HG03520 (cell line): ENCODE data around the gene TSC2.
A peak's percentile ranks its signal among the peaks of the same experiment; 100 is the strongest.
"Not testable (repeated sequence)": the region's sequence is repeated elsewhere in the genome, so short reads cannot be mapped to it uniquely, and the experiment has no call there.

Experiments
- ATAC-seq: cut with Tn5 transposase; IDR thresholded peaks from one replicate; pipeline ENCODE4 v1.9.1; 2021; ENCODE audit warnings: mild to moderate bottlenecking, moderate library complexity; ENCODE audit not compliant: unreplicated experiment

The TSC2 gene

GRCh38 chr16:2009791-2010510 lies 37.8 kb upstream of the TSC2 start, which contains the start of gene ZNF598:
ZNF598 (minus strand) TSS chr16:2009821.
- ATAC-seq = peak; percentile 70

- ATAC-seq = not testable (repeated sequence)
Measured at GRCh38 chr16:2011726-2012125, 36.1 kb upstream of the TSC2 start.

DNA sequence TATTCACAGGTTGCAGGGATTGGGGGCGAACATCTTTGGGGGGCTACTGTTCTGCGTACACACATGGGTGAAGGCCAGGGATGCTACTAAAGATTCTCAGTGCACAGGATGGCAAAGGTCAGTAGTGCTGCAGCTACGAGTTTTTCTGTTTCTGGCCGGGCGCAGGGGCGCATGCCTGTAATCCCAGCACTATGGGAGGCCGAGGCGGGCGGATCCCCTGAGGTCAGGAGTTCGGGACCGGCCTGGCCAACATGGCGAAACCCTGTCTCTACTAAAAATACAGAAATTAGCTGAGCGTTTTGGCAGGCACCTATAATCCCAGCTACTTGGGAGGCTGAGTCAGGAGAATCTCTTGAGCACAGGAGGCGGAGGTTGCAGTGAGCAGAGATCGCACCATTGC lies 34.3 kb upstream of the TSC2 start:
- ATAC-seq = no peak

GRCh38 chr16:2015117-2015946 lies 32.5 kb upstream of the TSC2 start:
- no peak for ATAC-seq

- ATAC-seq = no peak
Measured at GRCh38 chr16:2015947-2016208, 31.9 kb upstream of the TSC2 start.

DNA sequence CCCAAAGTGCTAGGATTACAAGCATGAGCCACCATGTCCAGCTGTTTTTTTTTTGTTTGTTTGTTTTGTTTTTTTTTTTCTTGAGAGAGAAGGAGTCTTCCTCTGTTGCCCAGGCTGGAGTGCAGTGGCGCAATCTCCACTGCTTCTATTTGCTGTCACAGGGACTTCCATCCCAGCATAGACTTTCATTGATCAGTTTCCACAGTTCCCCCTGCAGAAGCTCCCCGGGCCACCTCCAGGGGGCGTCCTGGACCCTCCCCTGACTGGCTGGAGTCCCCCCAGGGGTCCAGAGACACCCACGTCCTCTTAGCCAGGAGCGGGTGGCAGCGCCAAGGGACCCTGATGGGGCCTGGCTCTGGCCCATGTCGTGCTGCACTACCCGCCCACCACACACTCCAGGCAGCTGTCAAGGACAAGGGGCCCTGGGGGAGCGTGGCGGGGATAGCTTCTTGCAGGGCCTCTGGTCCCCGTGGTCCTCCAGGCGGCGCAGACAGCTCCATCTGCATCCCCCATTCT lies 31.3 kb upstream of the TSC2 start:
- ATAC-seq = no peak

- no peak for ATAC-seq
Measured at GRCh38 chr16:2019518-2019920, 28.3 kb upstream of the TSC2 start, which contains the start of gene NPW. NPW (plus strand) TSS chr16:2019785.

DNA sequence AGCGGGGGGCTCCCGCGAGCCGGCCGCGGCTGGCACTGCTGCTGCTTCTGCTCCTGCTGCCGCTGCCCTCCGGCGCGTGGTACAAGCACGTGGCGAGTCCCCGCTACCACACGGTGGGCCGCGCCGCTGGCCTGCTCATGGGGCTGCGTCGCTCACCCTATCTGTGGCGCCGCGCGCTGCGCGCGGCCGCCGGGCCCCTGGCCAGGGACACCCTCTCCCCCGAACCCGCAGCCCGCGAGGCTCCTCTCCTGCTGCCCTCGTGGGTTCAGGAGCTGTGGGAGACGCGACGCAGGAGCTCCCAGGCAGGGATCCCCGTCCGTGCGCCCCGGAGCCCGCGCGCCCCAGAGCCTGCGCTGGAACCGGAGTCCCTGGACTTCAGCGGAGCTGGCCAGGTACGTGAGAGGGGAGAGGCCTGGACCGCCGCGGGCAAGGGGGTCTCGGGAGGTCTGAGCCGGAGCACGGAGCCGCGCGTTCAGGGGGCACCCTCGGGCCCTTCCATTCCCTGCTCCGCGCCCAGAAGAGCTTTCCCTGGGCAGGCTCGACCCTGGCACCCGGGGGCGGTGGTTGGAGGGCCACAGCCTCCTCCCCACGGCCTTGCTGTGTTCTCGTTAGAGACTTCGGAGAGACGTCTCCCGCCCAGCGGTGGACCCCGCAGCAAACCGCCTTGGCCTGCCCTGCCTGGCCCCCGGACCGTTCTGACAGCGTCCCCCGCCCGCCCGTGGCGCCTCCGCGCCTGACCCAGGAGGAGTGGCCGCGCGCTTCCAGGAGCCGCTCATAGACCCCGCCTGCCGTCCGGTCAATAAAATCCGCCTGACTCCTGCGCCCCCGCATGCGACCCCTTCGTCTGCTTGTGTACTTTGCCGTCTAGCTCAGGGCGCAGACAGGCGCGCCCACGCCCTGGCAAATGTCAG lies 27.6 kb upstream of the TSC2 start:
- ATAC-seq = no peak

- ATAC-seq = no peak
Measured at GRCh38 chr16:2022723-2023091, 25.1 kb upstream of the TSC2 start.

DNA sequence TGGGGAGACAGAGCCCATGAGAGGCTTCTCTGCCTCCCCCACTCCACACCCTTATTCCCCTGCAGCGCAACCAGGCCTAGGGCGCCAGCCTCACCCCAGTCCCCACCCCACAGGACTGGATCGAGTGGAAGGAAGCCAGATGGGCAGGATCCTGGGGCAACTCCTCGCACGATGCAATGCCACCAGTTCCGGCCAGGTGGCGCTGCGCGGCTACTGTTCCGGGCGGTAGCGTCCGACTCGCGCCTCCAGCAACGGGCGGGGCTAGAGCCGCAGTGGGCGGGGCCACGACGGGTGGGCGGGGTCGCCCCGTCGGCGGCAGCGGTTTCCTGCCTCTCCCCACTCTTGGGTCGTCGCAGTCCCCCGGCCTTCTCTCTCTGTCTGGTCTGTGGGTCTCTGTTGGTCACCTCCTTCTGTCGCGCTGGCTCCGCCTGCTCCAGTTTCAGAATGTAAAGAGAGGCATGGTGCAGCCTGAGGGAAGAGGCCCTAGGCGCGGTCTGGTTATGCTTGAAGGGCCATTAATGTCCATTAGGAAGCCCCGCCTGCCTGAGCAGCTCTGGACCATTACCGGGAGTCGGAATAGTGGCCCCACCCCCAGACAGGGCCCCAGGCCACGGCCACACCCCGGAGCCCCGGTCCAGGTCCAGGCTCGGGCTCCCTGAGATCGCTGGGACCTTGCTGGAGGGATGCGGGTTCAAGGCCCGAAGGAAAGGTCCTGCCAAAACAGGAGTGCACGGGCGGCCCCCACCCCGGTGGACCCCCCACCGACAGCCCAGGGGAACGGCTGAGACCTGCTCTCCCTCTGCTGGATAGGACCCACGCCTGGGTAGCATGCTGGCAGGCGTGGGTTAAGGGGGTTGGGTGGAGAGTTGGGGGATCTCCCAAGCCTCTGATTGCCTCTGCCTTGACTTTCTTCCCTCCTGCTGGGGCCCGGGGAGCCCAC lies 24.4 kb upstream of the TSC2 start:
- peak; percentile 50 for ATAC-seq

DNA sequence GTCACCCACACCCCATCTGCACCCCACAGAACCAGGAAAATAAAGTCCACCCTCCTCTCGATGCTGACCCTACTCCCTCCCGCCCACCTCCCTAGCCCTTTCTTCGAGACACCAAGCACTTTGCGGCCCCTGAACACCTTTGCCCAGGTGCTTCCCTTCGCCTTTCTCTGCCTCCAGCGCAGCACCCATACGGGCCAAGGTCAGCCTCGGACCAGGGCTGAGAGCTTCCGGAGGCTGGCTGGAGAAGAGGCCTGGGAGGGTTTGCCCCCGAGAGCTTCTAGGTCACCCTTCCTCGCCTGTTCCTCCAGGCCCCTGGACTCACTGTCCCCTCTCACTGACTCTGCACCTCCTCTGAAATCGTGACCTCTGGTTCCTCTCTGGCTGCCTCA lies 23.8 kb upstream of the TSC2 start:
- no peak for ATAC-seq

DNA sequence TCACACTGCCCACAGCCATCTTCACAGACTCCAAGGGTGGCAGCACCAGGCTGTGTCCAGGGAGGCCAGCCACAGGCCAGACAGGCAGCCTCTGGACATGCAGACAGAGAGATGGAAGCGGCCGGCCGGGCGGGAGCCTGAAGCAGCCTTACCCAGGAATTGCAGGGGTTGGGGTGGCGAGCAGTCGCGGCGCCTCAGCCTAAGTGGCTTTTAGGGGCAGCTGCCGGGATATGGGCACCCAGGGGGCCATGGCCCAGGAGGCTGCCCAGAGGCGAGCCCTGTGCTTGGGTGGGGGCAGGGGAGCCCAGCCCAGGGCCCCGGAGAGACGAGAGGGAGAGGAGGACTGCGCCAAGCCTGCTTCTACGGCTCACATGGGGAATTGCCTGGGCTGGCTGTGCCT lies 22.5 kb upstream of the TSC2 start:
- no peak for ATAC-seq

DNA sequence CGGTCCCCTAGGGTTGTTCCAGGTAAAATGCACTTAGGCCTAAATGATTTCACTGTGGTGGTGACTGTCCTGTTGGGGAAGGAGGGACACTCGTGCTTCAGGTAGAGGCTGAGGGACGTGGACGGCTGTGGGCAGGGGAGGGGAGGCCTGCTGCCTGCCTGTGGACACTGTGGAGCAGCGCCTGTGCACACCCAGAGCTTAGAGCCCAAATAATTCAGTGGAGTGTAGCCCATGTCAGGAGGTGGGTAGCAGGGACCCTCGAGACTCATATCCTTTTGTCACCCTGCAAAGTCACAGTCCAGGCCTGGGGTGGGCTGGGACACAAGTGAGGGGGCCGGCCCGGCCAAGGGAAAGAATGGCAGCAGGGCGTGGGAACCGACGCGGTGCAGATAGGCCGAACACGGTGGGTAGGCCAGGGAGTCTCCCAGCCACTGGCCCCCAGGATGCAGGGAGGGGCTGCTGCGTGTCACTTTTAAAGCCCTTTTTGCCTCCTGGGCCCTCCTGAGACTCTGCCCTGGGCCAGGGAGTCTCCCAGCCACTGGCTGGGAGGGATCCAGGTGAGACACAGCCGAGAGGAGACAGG lies 21.8 kb upstream of the TSC2 start:
- no peak for ATAC-seq

DNA sequence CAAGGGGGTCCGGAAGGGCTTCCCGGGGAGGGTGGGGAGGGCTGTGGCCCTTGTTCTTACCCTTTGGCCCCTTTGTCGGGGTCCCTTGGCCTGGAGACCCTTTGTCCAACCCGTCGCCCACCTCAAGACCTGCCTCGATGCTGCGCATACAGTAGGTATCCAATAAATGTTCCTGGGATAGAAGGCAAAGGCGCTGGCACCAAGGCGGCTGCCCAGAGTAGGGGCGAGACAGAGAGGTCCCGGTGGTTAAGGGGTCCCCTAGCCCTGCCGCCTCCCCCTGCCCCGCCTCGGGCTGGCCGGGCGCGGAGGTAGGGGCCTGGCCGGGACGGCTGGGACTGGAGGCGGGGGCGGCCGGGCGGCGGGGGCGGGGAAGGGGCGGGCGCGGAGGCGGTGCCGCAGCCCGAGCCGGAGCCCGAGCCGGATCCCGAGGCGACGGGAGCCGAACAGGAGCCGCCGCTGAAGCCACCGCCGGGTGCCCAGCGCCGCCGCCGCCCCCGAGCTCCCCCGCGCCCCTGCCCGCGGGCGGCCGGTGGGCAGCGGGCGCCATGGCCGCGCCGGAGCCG lies 21.2 kb upstream of the TSC2 start, which contains the start of gene NHERF2:
Gene NHERF2 (plus strand): TSS at position 442 of the 563 bp plus-strand sequence. CDS start 104 bp downstream, at position 546.
- no peak for ATAC-seq

GRCh38 chr16:2027024-2028010 lies 20.5 kb upstream of the TSC2 start:
- no peak for ATAC-seq

DNA sequence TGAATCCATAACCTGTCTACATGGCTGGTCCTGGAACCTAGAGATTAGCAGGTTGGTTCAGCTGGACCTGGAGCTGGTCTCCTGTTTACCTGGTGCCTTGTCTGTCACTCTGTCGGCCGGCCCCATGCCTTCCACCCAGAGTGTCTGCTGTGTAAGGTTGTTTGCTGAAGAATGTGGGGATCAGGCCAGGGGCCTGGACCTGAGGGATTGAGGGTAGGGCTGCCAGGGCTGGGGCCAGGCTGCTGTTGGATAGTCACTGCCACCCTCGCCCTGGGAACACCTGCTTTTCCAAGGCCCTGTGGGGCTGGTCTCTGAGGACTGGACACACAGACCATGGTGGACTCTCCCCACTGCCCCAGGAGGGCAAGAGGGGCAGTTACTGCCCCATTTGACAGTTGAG lies 19.6 kb upstream of the TSC2 start:
- ATAC-seq = no peak

DNA sequence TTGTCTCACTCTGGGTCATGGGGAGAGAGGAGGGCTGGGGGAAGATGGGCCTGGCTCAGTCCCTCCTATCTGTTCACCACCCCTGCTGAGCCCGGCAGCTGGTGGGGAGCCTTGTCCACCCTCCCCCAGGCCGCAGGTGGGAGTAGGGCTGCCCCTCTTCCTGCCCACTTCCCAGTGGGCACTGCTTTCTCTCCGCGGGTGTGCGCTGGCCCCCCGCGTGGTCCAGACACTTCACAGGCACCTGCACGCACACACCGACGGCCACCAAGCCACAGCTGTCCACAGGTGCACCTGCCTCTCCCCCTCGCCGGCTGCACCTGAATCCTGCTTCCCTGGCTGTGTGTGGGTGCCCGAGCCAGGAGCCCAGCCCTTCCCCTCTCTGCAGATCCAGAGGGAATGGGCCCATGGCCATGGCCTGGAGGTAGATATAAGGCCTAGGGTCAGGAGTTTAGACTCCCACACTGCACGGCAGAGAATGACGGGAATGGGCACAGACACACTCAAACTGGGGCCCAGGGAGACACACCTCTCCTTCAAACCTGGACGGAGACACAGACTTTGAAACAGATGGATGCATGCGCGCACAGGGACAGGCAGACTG lies 19.1 kb upstream of the TSC2 start:
- ATAC-seq = no peak

DNA sequence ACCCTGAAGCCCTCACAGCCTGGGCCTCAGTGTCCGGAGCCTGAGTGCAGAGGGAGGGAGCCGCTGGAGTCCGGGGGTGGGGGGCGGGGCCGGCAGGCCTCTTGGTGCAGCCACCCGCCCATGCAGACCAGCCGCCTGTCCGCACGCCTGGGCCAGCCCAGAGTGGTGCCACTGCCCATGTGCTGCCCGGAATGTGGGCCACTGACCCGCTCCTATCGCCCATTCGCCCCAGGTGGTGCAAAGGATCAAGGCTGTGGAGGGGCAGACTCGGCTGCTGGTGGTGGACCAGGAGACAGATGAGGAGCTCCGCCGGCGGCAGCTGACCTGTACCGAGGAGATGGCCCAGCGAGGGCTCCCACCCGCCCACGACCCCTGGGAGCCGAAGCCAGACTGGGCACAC lies 18.4 kb upstream of the TSC2 start:
- ATAC-seq = no peak
